Loucy (cell line): ENCODE results near the gene CHD6.

ENCODE experiments used
- EZH2phosphoT487 ChIP-seq: fragments of 200-600 bp; IDR thresholded peaks from 2 replicates; pipeline ENCODE4 v1.6.1; 2018; ENCODE audit warnings: antibody characterized with exemption, mild to moderate bottlenecking, moderate library complexity, borderline replicate concordance
- TF ChIP-seq, protein P1 (sequence below): fragments of 200-600 bp; sonication (generic); conservative IDR thresholded peaks from 2 replicates; pipeline ENCODE4 v1.5.1; 2014; ENCODE audit warnings: mild to moderate bottlenecking, antibody characterized with exemption, low read length

DNA sequence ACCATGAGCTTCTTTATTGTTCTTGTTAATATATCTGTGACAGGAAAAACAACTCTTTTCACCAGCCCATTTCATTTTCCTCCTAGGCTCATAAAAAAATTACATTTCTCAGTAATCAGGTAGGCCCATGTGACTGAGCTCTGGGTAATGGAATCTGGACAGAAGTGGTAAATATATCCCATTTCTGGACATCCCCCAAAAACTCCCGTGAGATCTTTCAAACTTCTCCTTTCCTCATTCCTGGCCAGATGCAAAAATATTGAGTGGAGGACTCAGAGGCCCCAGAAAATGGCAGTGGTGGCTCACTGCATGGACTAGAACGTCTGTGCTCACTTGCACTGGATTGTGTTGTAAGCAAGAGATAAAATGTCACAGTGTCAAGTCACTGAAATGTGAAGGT lies 3.8 kb upstream of the CHD6 start:
- TF ChIP-seq, protein P1, sequence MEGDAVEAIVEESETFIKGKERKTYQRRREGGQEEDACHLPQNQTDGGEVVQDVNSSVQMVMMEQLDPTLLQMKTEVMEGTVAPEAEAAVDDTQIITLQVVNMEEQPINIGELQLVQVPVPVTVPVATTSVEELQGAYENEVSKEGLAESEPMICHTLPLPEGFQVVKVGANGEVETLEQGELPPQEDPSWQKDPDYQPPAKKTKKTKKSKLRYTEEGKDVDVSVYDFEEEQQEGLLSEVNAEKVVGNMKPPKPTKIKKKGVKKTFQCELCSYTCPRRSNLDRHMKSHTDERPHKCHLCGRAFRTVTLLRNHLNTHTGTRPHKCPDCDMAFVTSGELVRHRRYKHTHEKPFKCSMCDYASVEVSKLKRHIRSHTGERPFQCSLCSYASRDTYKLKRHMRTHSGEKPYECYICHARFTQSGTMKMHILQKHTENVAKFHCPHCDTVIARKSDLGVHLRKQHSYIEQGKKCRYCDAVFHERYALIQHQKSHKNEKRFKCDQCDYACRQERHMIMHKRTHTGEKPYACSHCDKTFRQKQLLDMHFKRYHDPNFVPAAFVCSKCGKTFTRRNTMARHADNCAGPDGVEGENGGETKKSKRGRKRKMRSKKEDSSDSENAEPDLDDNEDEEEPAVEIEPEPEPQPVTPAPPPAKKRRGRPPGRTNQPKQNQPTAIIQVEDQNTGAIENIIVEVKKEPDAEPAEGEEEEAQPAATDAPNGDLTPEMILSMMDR: no peak
- TF ChIP-seq EZH2phosphoT487: no peak
